KMS-11 (cell line): ENCODE results near the gene CHRNA7.

Source experiments
- H2AFZ ChIP-seq: fragments of 200-600 bp; sonication (generic); 2 replicates; pipeline ENCODE4 v1.6.1; 2016; ENCODE audit warnings: antibody characterized with exemption, mixed run types, low read depth
- H3K27ac ChIP-seq: fragments of 200-600 bp; sonication (generic); 2 replicates; pipeline ENCODE4 v1.6.1; 2016; ENCODE audit warnings: mild to moderate bottlenecking, mixed run types
- H3K27me3 ChIP-seq: fragments of 200-600 bp; sonication (generic); 2 replicates; pipeline ENCODE4 v1.6.1; 2017; ENCODE audit warnings: mild to moderate bottlenecking, low read depth, mixed run types, moderate library complexity; ENCODE audit not compliant: insufficient read depth
- H3K36me3 ChIP-seq: fragments of 200-600 bp; sonication (generic); 2 replicates; pipeline ENCODE4 v1.6.1; 2017; ENCODE audit warnings: mild to moderate bottlenecking, mixed run types; ENCODE audit not compliant: insufficient read depth
- H3K4me1 ChIP-seq: fragments of 200-600 bp; sonication (generic); 2 replicates; pipeline ENCODE4 v1.6.1; 2016; ENCODE audit warnings: mild to moderate bottlenecking, low read depth, mixed run types; ENCODE audit not compliant: poor library complexity, severe bottlenecking
- H3K4me2 ChIP-seq: fragments of 200-600 bp; sonication (generic); 2 replicates; pipeline ENCODE4 v1.7.0; 2016; ENCODE audit warnings: mild to moderate bottlenecking, mixed run types
- H3K4me3 ChIP-seq: fragments of 200-600 bp; sonication (generic); IDR thresholded peaks from 2 replicates; pipeline ENCODE4 v1.6.1; 2017; ENCODE audit warnings: low read depth, low read length, mixed read lengths; ENCODE audit not compliant: insufficient read depth
- H3K79me2 ChIP-seq: fragments of 200-600 bp; sonication (generic); 2 replicates; pipeline ENCODE4 v1.6.1; 2016; ENCODE audit warnings: low read depth, mixed run types; ENCODE audit not compliant: insufficient read depth
- H3K9ac ChIP-seq: fragments of 200-600 bp; sonication (generic); 2 replicates; pipeline ENCODE4 v1.6.1; 2016; ENCODE audit warnings: mild to moderate bottlenecking, mixed run types
- H4K20me1 ChIP-seq: fragments of 200-600 bp; sonication (generic); 2 replicates; pipeline ENCODE4 v1.6.1; 2016; ENCODE audit warnings: mild to moderate bottlenecking, mixed run types; ENCODE audit not compliant: insufficient read depth
- TF ChIP-seq, protein P1 (sequence below): fragments of 200-600 bp; sonication (generic); conservative IDR thresholded peaks from 2 replicates; pipeline ENCODE4 v1.6.1; 2017; ENCODE audit warnings: low read depth, mild to moderate bottlenecking, antibody characterized with exemption, low read length, moderate library complexity, mixed read lengths

CHRNA7 gene

GRCh38 chr15:32113224-32113623 is 82.9 kb downstream of the CHRNA7 start:
- no peaks in the 10 kb centered on the region for H3K36me3 ChIP-seq
- no peak overlapping the region for H3K9ac ChIP-seq
- no peak overlapping the region for H2AFZ ChIP-seq
- H3K4me2 ChIP-seq: no peak overlapping the region
- H3K27me3 ChIP-seq: no peaks in the 10 kb centered on the region
- H3K4me1 ChIP-seq: no peaks in the 10 kb centered on the region
- H4K20me1 ChIP-seq: no peaks in the 10 kb centered on the region
- TF ChIP-seq, protein P1, sequence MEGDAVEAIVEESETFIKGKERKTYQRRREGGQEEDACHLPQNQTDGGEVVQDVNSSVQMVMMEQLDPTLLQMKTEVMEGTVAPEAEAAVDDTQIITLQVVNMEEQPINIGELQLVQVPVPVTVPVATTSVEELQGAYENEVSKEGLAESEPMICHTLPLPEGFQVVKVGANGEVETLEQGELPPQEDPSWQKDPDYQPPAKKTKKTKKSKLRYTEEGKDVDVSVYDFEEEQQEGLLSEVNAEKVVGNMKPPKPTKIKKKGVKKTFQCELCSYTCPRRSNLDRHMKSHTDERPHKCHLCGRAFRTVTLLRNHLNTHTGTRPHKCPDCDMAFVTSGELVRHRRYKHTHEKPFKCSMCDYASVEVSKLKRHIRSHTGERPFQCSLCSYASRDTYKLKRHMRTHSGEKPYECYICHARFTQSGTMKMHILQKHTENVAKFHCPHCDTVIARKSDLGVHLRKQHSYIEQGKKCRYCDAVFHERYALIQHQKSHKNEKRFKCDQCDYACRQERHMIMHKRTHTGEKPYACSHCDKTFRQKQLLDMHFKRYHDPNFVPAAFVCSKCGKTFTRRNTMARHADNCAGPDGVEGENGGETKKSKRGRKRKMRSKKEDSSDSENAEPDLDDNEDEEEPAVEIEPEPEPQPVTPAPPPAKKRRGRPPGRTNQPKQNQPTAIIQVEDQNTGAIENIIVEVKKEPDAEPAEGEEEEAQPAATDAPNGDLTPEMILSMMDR: no peak
- no peak overlapping the region for H3K4me3 ChIP-seq
- H3K79me2 ChIP-seq: no peaks in the 10 kb centered on the region
- no peak overlapping the region for H3K27ac ChIP-seq

DNA sequence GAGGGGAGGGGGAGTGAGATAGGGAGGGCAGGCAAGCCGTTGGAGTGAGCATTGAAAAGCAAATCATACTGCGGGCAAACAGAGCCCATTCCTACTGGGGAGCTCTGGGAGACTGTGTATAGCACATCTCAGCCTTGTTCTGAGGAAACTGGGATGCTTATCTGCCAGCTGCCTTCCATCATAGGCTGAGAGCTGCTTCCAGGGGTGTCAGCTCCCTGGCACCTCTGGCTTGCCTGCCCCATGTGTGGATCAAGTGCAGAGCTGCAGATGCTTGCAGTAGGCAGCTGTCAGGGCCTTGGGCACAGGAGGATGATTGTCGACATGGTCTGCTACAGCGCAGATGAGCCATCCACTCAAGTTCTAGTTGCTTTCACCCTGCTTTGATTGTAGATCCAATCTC is 86.8 kb downstream of the CHRNA7 start:
- H3K79me2 ChIP-seq: no peaks in the 10 kb centered on the region
- H3K36me3 ChIP-seq: no peaks in the 10 kb centered on the region
- no peaks in the 10 kb centered on the region for H3K4me1 ChIP-seq

DNA sequence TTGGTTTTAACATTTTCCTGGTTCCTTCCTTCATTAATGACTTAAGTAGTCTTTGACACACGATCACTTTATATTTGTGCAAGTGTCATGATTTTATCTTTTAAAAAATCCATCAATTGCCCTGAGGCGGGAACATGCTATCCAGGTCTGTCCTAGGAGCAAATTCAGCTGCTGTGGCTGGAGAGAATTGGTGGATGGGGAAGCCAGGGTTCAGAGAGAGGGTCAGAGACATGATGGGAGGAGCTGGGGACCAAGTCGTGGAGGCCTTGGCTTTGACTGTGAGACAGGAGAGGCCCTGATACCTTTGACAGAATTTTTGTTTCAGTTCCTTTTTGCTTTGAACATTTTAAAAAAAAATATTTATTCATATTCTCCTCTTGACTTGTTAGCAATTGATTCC is 89.0 kb downstream of the CHRNA7 start:
- Histone ChIP-seq H4K20me1 (no peaks in the 10 kb centered on the region), H3K27me3 (no peaks in the 10 kb centered on the region), H3K36me3 (no peaks in the 10 kb centered on the region), H3K4me1 (no peaks in the 10 kb centered on the region), H3K4me2 (no peak overlapping the region), H2AFZ (no peak overlapping the region), H3K4me3 (no peak overlapping the region), H3K9ac (no peak overlapping the region), H3K27ac (no peak overlapping the region), H3K79me2 (no peaks in the 10 kb centered on the region)
- TF ChIP-seq, protein P1: no peak

More for the DNA sequence above, 86.8 kb downstream of the CHRNA7 start:
- no peak overlapping the region for H3K4me2 ChIP-seq
- H4K20me1 ChIP-seq: no peaks in the 10 kb centered on the region
- TF ChIP-seq, protein P1: no peak
- no peak overlapping the region for H3K4me3 ChIP-seq
- no peak overlapping the region for H3K27ac ChIP-seq
- no peaks in the 10 kb centered on the region for H3K27me3 ChIP-seq
- H3K9ac ChIP-seq: no peak overlapping the region
- no peak overlapping the region for H2AFZ ChIP-seq

DNA sequence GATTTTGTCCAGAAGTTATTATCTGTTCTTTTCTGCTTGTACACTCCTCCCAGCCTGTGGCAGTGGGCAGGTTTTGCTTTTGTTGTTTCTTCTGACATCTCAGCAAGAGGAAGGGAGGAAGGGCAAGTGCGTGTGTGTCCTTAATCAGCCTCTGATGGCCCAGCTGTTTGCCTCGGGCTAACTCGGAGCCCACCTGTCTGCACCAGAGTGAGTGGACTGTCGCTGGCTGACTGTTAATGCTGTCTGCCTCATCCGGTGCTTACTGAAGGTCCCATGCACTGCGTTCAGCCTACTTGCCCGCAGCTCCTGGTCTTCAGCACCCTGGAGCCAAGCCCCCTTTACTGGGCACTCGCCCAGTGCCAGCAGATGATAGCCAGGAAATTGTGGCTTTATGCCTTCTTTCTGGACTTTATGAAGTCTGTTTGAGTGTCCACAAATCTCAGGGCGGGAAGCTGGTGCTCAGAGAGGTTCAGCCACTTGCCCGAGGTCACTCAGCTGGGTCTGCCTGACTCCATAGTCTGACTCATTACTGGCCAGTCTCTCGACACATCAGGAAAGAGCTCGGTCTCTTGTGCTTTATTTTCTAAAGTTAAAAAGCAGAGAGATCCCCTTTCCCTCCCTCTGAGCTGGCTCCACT is 89.5 kb downstream of the CHRNA7 start:
- Histone ChIP-seq H3K4me2 (no peak overlapping the region), H3K9ac (no peak overlapping the region), H3K36me3 (no peaks in the 10 kb centered on the region), H3K4me3 (no peak overlapping the region), H3K27me3 (no peaks in the 10 kb centered on the region), H3K4me1 (no peaks in the 10 kb centered on the region), H3K27ac (no peak overlapping the region), H2AFZ (no peak overlapping the region), H3K79me2 (no peaks in the 10 kb centered on the region), H4K20me1 (no peaks in the 10 kb centered on the region)
- TF ChIP-seq, protein P1: no peak
